Stimulated activated CD8-positive, alpha-beta memory T cell treated with anti-CD3 and anti-CD28 coated beads, Interleukin-12 subunit alpha, Interleukin-12 subunit beta, amount 100 ng/mL, for 24 hours (primary cell): ENCODE data around the gene SH3RF3.

ENCODE experiments used
- DNase-seq: peaks from one replicate; pipeline ENCODE4 v3.0.0-alpha.2; 2020; ENCODE audit errors: extremely low read depth

The SH3RF3 gene

GRCh38 chr2:109180786-109181185 is 51.8 kb downstream of the SH3RF3 start:
- no peak for DNase-seq

- DNase-seq = no peak
Observed at GRCh38 chr2:109182426-109182825, 53.4 kb downstream of the SH3RF3 start.

- DNase-seq = no peak
Observed at GRCh38 chr2:109183871-109184270, 54.9 kb downstream of the SH3RF3 start.

- no peak for DNase-seq
Observed at GRCh38 chr2:109184368-109184767, 55.4 kb downstream of the SH3RF3 start.

GRCh38 chr2:109185338-109185737 is 56.3 kb downstream of the SH3RF3 start:
- no peak for DNase-seq

GRCh38 chr2:109185821-109186570 is 57.0 kb downstream of the SH3RF3 start:
- DNase-seq = no peak

- DNase-seq = no peak
Observed at GRCh38 chr2:109186656-109187250, 57.7 kb downstream of the SH3RF3 start.

- DNase-seq = no peak
Observed at GRCh38 chr2:109187711-109188495, 58.9 kb downstream of the SH3RF3 start.

- no peak for DNase-seq
Observed at GRCh38 chr2:109188496-109188890, 59.5 kb downstream of the SH3RF3 start.

GRCh38 chr2:109188898-109189297 is 59.9 kb downstream of the SH3RF3 start:
- no peak for DNase-seq

- DNase-seq = no peak
Observed at GRCh38 chr2:109189751-109190150, 60.7 kb downstream of the SH3RF3 start.

- DNase-seq = no peak
Observed at GRCh38 chr2:109193807-109194619, 65.0 kb downstream of the SH3RF3 start.

- DNase-seq = no peak
Observed at GRCh38 chr2:109194620-109194937, 65.6 kb downstream of the SH3RF3 start.

GRCh38 chr2:109195193-109196045 is 66.4 kb downstream of the SH3RF3 start:
- no peak for DNase-seq

- DNase-seq = no peak
Observed at GRCh38 chr2:109196081-109196875, 67.3 kb downstream of the SH3RF3 start.

- no peak for DNase-seq
Observed at GRCh38 chr2:109197491-109198418, 68.8 kb downstream of the SH3RF3 start.

GRCh38 chr2:109199790-109200189 is 70.8 kb downstream of the SH3RF3 start:
- DNase-seq = no peak

GRCh38 chr2:109200616-109201464 is 71.8 kb downstream of the SH3RF3 start:
- DNase-seq = no peak
